ENCODE measurements around the gene ANKRD1. TPM values are rescaled to one million over a fixed set of nuclear protein-coding genes. Genes with fewer than 3 reads are reported as not detected.

ANKRD1 gene
- total and polyA plus RNA-seq, 2 donors (not counting 1 experiment from before 2014, with no cell fraction given) = under 0.01 to 13.1 TPM

DNA sequence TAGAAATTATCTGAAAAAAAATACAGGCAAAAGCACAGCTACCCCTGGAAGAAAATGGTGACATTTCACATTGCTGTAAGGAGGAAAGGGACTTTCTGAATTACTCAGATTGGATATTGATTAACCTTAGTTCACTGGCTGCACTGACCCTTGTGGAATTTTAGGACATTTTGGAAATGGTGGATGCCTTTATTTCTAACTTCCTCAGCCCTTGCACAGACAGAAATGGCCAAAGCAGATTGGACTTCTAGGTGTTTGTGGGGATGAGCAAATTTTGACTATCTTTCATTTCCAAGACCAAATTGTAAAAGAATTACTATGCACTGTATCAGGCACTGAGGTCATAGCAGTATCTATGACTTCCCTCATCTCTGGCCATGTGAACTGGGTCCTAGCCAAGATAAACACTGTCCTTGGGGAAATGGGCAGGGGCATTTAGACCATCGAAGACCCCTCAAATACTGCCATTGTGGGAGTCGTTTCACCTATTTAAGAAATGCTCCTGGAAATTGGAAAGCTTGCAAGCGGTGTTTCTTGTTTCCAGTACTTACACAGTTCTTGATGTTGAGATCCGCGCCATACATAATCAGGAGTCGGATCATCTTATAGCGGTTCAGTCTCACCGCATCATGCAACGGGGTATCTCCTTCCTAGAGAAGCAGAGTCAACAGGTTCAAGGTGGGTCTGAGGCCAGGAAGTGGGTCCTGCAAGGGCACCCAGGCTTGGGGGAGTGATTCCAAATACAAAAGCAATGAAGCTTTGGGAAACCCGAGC, 5.7 kb downstream of the ANKRD1 start:
- Histone ChIP-seq H3K4me1 (ENCODE audit: control insufficient read depth, extremely low read depth, insufficient read depth, low read length) (no peaks in the 10 kb centered on the region), H2AFZ (ENCODE audit: low read length) (no peak overlapping the region), H3K27me3 (ENCODE audit: control insufficient read depth, insufficient read depth, low read length) (no peaks in the 10 kb centered on the region), H3K4me3 (replicated peaks in 1 of 4; ENCODE audit: control extremely low read depth in 1 of 4, insufficient read depth in 1 of 4, low read depth in 3 of 4, low read length in 4 of 4) (no peak overlapping the region), H4K20me1 (ENCODE audit: control insufficient read depth, extremely low read depth, insufficient read depth, low read length) (no peaks in the 10 kb centered on the region), H3K4me2 (ENCODE audit: extremely low read depth, insufficient read depth, low read length) (no peak overlapping the region), H3K9me3 (ENCODE audit: control insufficient read depth, insufficient read depth, low read depth, low read length) (no peaks in the 10 kb centered on the region), H3K36me3 (ENCODE audit: control insufficient read depth, insufficient read depth, low read length) (no peaks in the 10 kb centered on the region), H3K27ac (ENCODE audit: insufficient read depth, low read length) (no peak overlapping the region), H3K79me2 (ENCODE audit: control insufficient read depth, insufficient read depth, low read length) (no peaks in the 10 kb centered on the region), H3K9ac (ENCODE audit: insufficient read depth, low read length) (no peak overlapping the region)
- DNase-seq (ENCODE audit: low read depth in 2 of 2) = no peak
- TF ChIP-seq, protein P1, sequence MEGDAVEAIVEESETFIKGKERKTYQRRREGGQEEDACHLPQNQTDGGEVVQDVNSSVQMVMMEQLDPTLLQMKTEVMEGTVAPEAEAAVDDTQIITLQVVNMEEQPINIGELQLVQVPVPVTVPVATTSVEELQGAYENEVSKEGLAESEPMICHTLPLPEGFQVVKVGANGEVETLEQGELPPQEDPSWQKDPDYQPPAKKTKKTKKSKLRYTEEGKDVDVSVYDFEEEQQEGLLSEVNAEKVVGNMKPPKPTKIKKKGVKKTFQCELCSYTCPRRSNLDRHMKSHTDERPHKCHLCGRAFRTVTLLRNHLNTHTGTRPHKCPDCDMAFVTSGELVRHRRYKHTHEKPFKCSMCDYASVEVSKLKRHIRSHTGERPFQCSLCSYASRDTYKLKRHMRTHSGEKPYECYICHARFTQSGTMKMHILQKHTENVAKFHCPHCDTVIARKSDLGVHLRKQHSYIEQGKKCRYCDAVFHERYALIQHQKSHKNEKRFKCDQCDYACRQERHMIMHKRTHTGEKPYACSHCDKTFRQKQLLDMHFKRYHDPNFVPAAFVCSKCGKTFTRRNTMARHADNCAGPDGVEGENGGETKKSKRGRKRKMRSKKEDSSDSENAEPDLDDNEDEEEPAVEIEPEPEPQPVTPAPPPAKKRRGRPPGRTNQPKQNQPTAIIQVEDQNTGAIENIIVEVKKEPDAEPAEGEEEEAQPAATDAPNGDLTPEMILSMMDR (conservative IDR thresholded peaks at IDR 0.05 in 1 of 2, IDR thresholded peaks at IDR 0.05 in 1 of 2; ENCODE audit: low read depth in 1 of 2, low read length in 2 of 2) = no peak
- TF ChIP-seq EZH2 (IDR thresholded peaks at IDR 0.05; ENCODE audit: low read length, missing control alignments) = no peak

DNA sequence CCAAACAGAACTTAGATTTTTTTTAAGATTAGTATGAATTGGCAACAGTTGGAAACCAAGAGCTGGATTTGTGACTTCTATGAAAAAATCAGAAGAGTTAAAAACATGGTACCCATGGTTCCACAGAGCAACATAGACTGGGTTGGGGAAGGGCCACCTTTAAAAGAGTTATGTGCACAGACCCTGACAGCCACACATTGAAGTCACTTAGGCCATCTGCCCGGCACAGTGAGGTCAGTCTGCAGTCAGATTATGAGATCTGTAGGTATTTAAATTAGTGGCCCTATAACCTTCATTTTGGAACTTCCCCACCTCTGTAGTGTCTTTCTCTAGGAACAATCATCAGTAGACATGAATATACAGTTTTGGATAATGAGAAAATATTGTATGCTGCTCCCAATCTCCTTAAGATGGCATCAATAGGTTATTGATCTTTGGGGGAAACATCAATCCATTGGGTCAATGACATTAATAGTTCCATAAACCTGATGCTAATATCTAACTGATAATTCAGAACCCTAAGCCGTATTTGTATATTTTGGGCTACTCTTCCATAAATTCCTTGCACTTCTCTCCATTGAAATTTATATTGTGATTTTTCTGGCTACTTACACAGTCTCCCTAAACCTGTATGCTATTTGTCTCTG, 7.0 kb downstream of the ANKRD1 start:
- TF ChIP-seq, protein P1 (conservative IDR thresholded peaks at IDR 0.05 in 1 of 2, IDR thresholded peaks at IDR 0.05 in 1 of 2; ENCODE audit: low read depth in 1 of 2, low read length in 2 of 2) = no peak
- TF ChIP-seq EZH2 (IDR thresholded peaks at IDR 0.05; ENCODE audit: low read length, missing control alignments) = no peak
- H3K36me3 ChIP-seq (ENCODE audit: control insufficient read depth, insufficient read depth, low read length) = no peaks in the 10 kb centered on the region
- no peak overlapping the region for H3K4me2 ChIP-seq (ENCODE audit: extremely low read depth, insufficient read depth, low read length)
- DNase-seq (ENCODE audit: low read depth in 2 of 2) = no peak
- no peak overlapping the region for H3K27ac ChIP-seq (ENCODE audit: insufficient read depth, low read length)
- H3K4me1 ChIP-seq (ENCODE audit: control insufficient read depth, extremely low read depth, insufficient read depth, low read length) = no peaks in the 10 kb centered on the region
- no peaks in the 10 kb centered on the region for H3K79me2 ChIP-seq (ENCODE audit: control insufficient read depth, insufficient read depth, low read length)
- H4K20me1 ChIP-seq (ENCODE audit: control insufficient read depth, extremely low read depth, insufficient read depth, low read length) = no peaks in the 10 kb centered on the region
- no peak overlapping the region for H3K4me3 ChIP-seq (replicated peaks in 1 of 4; ENCODE audit: control extremely low read depth in 1 of 4, insufficient read depth in 1 of 4, low read depth in 3 of 4, low read length in 4 of 4)
- H2AFZ ChIP-seq (ENCODE audit: low read length) = no peak overlapping the region
- no peaks in the 10 kb centered on the region for H3K27me3 ChIP-seq (ENCODE audit: control insufficient read depth, insufficient read depth, low read length)
- H3K9ac ChIP-seq (ENCODE audit: insufficient read depth, low read length) = no peak overlapping the region
- H3K9me3 ChIP-seq (ENCODE audit: control insufficient read depth, insufficient read depth, low read depth, low read length) = no peaks in the 10 kb centered on the region

DNA sequence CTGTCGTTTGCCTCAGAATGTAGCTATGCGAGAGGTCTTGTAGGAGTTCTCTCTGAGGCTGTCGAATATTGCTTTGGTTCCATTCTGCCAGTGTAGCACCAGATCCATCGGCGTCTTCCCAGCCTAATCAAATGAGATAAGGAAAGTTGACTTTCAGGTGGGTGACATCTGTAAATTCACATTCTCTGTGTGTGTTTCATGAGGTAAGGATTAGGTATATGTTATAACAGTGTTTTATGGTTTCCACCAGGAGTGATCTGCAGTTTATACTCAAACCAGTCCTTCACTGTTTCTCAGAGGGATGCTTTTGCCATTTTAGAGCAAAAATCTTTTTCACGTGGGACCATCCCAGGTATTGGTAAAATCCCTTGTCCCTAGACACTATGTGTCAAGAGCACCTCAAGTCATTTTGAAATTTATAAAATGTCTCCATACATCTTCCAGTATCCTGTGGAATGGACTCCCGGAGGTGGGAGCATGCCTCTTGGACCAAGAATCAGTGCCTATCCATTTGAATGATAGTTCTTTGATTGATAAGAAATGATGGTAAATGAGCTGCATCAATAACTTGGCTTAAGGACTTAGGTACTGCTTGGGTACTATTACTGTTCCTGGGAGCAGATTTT, 7.9 kb downstream of the ANKRD1 start:
- Histone ChIP-seq H3K27me3 (ENCODE audit: control insufficient read depth, insufficient read depth, low read length) (no peaks in the 10 kb centered on the region), H3K27ac (ENCODE audit: insufficient read depth, low read length) (no peak overlapping the region), H4K20me1 (ENCODE audit: control insufficient read depth, extremely low read depth, insufficient read depth, low read length) (no peaks in the 10 kb centered on the region), H3K9me3 (ENCODE audit: control insufficient read depth, insufficient read depth, low read depth, low read length) (no peaks in the 10 kb centered on the region), H3K79me2 (ENCODE audit: control insufficient read depth, insufficient read depth, low read length) (no peaks in the 10 kb centered on the region), H2AFZ (ENCODE audit: low read length) (no peak overlapping the region), H3K9ac (ENCODE audit: insufficient read depth, low read length) (no peak overlapping the region), H3K4me1 (ENCODE audit: control insufficient read depth, extremely low read depth, insufficient read depth, low read length) (no peaks in the 10 kb centered on the region), H3K36me3 (ENCODE audit: control insufficient read depth, insufficient read depth, low read length) (no peaks in the 10 kb centered on the region), H3K4me3 (replicated peaks in 1 of 4; ENCODE audit: control extremely low read depth in 1 of 4, insufficient read depth in 1 of 4, low read depth in 3 of 4, low read length in 4 of 4) (no peak overlapping the region), H3K4me2 (ENCODE audit: extremely low read depth, insufficient read depth, low read length) (no peak overlapping the region)
- DNase-seq (ENCODE audit: low read depth in 2 of 2) = no peak
- no peak for TF ChIP-seq EZH2 (IDR thresholded peaks at IDR 0.05; ENCODE audit: low read length, missing control alignments)
- TF ChIP-seq, protein P1 (conservative IDR thresholded peaks at IDR 0.05 in 1 of 2, IDR thresholded peaks at IDR 0.05 in 1 of 2; ENCODE audit: low read depth in 1 of 2, low read length in 2 of 2) = no peak

Data from fibroblast of lung (primary cell).